SU-DHL-6 (cell line): ENCODE data around the gene MRPS35.

Experiments
- H2AFZ ChIP-seq: fragments of 200-600 bp; sonication (generic); 2 replicates; pipeline ENCODE4 v1.6.1; 2014; ENCODE audit warnings: low read depth, mild to moderate bottlenecking, moderate library complexity, mixed read lengths, antibody characterized with exemption, low read length; ENCODE audit not compliant: severe bottlenecking
- H3F3A ChIP-seq: fragments of 200-600 bp; shearing (Covaris generic); 2 replicates; pipeline ENCODE4 v1.6.0; 2016; ENCODE audit warnings: antibody characterized with exemption, mild to moderate bottlenecking; ENCODE audit not compliant: insufficient read depth
- H3K27ac ChIP-seq: fragments of 200-600 bp; sonication (generic); 2 replicates; pipeline ENCODE4 v1.5.1; 2016; ENCODE audit warnings: low read depth, mild to moderate bottlenecking, low read length, moderate library complexity, mixed read lengths
- H3K27me3 ChIP-seq: fragments of 200-600 bp; sonication (generic), shearing (Covaris generic); 2 replicates; pipeline ENCODE4 v1.6.0; 2014; ENCODE audit warnings: mild to moderate bottlenecking, low read length
- H3K36me3 ChIP-seq: fragments of 200-600 bp; sonication (generic); 2 replicates; pipeline ENCODE4 v1.6.1; 2014; ENCODE audit warnings: mild to moderate bottlenecking, low read length, mixed read lengths
- H3K4me2 ChIP-seq: fragments of 300-600, 200-600 bp; shearing (Covaris generic), sonication (generic); 2 replicates; pipeline ENCODE4 v1.6.0; 2014; ENCODE audit warnings: low read length, low read depth, mild to moderate bottlenecking; ENCODE audit not compliant: poor library complexity, severe bottlenecking
- H3K4me3 ChIP-seq: fragments of 200-600 bp; sonication (generic); 2 replicates; pipeline ENCODE4 v1.5.1; 2014; ENCODE audit warnings: antibody characterized with exemption, low read length, mild to moderate bottlenecking, mixed read lengths; ENCODE audit not compliant: insufficient read depth, poor library complexity, severe bottlenecking
- H3K79me2 ChIP-seq: fragments of 200-600 bp; sonication (generic); 2 replicates; pipeline ENCODE4 v1.6.1; 2014; ENCODE audit warnings: mild to moderate bottlenecking, low read length, moderate library complexity; ENCODE audit not compliant: insufficient read depth
- H3K9ac ChIP-seq: fragments of 200-600 bp; sonication (generic); 2 replicates; pipeline ENCODE4 v1.7.0; 2014; ENCODE audit warnings: mild to moderate bottlenecking, low read length
- H3K9me2 ChIP-seq: fragments of 200-600 bp; sonication (generic); replicated peaks from 2 replicates; pipeline ENCODE4 v1.6.1; 2014; ENCODE audit warnings: low read length; ENCODE audit not compliant: insufficient read depth
- H3K9me3 ChIP-seq: fragments of 200-600 bp; sonication (generic); 2 replicates; pipeline ENCODE4 v1.6.1; 2014; ENCODE audit warnings: low read length, mixed read lengths; ENCODE audit not compliant: insufficient read depth
- H4K20me1 ChIP-seq: fragments of 200-600 bp; sonication (generic); 2 replicates; pipeline ENCODE4 v1.6.1; 2014; ENCODE audit warnings: low read depth, mild to moderate bottlenecking, antibody characterized with exemption, low read length, moderate library complexity, mixed read lengths
- EZH2phosphoT487 ChIP-seq: fragments of 200-600 bp; sonication (generic), shearing (Covaris generic); conservative IDR thresholded peaks from 2 replicates; pipeline ENCODE4 v1.6.1; 2018; ENCODE audit warnings: mild to moderate bottlenecking, antibody characterized with exemption, low read length, moderate library complexity, mixed read lengths
- TF ChIP-seq, protein P1 (sequence below): fragments of 200-600 bp; sonication (generic); IDR thresholded peaks from one replicate; pipeline ENCODE4 v1.5.1; 2017; ENCODE audit warnings: antibody characterized with exemption, mild to moderate bottlenecking, low read length, moderate library complexity; ENCODE audit not compliant: insufficient read depth, poor library complexity, severe bottlenecking

Gene MRPS35

DNA sequence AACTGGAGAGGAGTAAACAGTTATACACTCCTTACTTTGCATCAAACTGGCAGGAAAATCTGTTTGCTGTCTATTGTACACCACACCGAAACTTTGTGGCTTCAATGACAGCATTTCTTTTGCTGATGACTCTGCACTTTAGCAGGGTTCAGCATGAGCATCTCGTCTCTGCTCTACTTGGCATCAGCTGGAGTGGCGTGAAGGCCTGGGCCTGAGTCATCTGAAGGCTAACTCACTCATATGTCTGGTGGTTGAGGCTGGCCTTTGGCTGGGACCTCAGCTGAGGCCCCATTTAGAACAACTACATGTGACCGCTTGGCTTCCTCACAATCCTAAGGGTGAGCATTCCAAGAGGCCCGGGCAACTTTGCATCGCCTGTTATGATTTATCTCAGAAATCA, 43.1 kb upstream of the MRPS35 start:
- Histone ChIP-seq H3K27me3 (no peaks in the 10 kb centered on the region), H3K4me2 (no peak overlapping the region), H3K27ac (no peak overlapping the region), H3K9me2 (no peaks in the 10 kb centered on the region), H2AFZ (no peak overlapping the region), H3K36me3 (no peaks in the 10 kb centered on the region), H3K4me3 (no peak overlapping the region), H3F3A (no peaks in the 10 kb centered on the region), H3K9ac (no peak overlapping the region), H3K9me3 (no peaks in the 10 kb centered on the region), H3K79me2 (no peaks in the 10 kb centered on the region), H4K20me1 (no peaks in the 10 kb centered on the region)
- TF ChIP-seq, protein P1, sequence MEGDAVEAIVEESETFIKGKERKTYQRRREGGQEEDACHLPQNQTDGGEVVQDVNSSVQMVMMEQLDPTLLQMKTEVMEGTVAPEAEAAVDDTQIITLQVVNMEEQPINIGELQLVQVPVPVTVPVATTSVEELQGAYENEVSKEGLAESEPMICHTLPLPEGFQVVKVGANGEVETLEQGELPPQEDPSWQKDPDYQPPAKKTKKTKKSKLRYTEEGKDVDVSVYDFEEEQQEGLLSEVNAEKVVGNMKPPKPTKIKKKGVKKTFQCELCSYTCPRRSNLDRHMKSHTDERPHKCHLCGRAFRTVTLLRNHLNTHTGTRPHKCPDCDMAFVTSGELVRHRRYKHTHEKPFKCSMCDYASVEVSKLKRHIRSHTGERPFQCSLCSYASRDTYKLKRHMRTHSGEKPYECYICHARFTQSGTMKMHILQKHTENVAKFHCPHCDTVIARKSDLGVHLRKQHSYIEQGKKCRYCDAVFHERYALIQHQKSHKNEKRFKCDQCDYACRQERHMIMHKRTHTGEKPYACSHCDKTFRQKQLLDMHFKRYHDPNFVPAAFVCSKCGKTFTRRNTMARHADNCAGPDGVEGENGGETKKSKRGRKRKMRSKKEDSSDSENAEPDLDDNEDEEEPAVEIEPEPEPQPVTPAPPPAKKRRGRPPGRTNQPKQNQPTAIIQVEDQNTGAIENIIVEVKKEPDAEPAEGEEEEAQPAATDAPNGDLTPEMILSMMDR, result no peak
- no peak for TF ChIP-seq EZH2phosphoT487

DNA sequence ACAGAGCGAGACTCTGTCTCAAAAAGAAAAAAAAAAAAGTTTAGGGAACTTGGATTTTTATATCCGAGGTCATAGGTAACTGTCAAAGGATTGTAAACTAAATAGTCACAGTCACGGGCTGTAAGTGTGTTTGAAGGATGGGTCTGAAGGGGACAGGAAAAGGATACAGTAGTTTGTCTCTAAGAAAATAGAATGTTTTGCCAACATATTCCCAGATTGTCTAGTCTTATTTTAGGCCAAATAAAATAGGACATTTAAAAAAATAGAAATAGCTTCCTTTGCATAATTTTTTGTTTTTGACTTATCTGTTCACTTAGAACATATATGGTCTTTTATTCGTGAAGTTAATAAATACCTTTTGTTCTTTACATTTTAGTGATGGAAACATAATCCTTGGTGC, 38.6 kb upstream of the MRPS35 start:
- no peaks in the 10 kb centered on the region for H3K27me3 ChIP-seq
- H3F3A ChIP-seq, result no peaks in the 10 kb centered on the region
- H3K9me2 ChIP-seq, result no peaks in the 10 kb centered on the region
- no peak overlapping the region for H3K4me2 ChIP-seq
- H2AFZ ChIP-seq, result no peak overlapping the region
- no peak overlapping the region for H3K4me3 ChIP-seq
- no peak overlapping the region for H3K27ac ChIP-seq
- H4K20me1 ChIP-seq, result no peaks in the 10 kb centered on the region
- H3K9me3 ChIP-seq, result no peaks in the 10 kb centered on the region
- H3K36me3 ChIP-seq, result no peaks in the 10 kb centered on the region
- no peak for TF ChIP-seq EZH2phosphoT487
- TF ChIP-seq, protein P1, result no peak
- H3K9ac ChIP-seq, result no peak overlapping the region
- no peaks in the 10 kb centered on the region for H3K79me2 ChIP-seq

DNA sequence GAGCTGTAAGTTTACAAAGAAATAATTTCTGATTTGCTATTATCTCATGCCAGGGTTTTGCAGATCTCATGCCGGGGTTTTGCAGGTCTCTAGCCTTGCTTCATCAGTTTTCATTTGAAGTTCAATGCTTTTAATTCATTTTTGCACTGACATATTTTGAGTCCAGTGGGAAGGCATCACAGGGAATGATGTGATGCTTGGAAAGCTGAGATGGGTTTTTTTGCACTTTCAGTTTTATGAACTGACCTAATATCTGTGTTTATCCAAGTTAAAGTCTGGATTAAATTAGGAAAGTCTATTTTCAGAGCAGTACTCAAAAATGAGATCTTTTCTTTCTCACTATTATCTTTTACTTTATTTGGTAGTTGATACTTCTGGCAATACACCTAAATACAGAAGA, 38.0 kb upstream of the MRPS35 start:
- Histone ChIP-seq H3K9me3 (no peaks in the 10 kb centered on the region), H3K9ac (no peak overlapping the region), H3K79me2 (no peaks in the 10 kb centered on the region), H3K4me3 (no peak overlapping the region), H3K27ac (no peak overlapping the region), H3K36me3 (no peaks in the 10 kb centered on the region), H4K20me1 (no peaks in the 10 kb centered on the region), H3F3A (no peaks in the 10 kb centered on the region), H2AFZ (no peak overlapping the region), H3K9me2 (no peaks in the 10 kb centered on the region), H3K27me3 (no peaks in the 10 kb centered on the region), H3K4me2 (no peak overlapping the region)
- TF ChIP-seq, protein P1, result no peak
- TF ChIP-seq EZH2phosphoT487, result no peak
